Raji (cell line): ENCODE measurements around the gene ERGIC1.

ENCODE experiments used
- POLR2A ChIP-seq: IDR thresholded peaks from 2 replicates; pipeline ENCODE4 v1.6.1; 2011; ENCODE audit warnings: low read depth, low read length, control low read depth; ENCODE audit not compliant: insufficient read depth

Gene ERGIC1

DNA sequence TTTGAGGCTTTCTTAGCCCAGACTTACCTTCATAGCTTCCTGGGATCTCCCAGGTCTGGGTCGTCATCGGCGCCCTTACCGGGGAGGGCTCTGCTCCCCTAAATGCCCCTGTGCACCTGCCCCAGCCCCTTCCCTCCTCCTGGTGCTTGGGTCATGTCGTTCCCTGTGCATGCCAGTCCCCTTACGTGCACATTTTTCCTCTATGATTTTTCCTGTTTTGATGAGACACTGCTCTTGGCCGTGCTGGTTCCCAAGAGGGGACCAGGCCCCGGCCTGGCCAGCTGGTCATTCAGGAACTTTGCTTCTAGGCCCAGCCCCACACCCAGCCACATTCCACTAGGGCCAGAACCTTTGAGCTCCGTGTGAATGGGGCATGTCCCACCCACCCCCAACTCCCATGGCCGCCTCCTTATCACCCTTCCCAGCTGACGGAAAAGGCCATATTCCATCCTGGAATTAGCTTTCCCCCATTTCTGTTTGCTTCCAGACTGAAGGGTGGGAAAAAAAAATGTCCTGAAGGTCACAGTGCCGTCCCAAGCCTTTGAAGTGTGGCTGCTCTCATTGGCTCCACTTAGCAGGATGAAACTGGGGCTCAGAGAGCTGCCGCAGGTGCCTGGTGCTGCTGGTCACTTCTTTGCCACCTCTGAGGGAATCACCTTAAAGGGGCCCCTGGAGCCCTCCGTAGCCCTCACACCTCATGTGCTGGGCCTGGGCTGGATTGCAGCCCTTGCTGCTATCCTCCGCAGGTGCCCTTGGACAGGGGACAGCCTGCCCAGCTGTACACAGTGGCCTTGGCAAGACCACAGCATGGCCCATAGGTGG is 25.1 kb downstream of the ERGIC1 start:
- no peak for TF ChIP-seq POLR2A

DNA sequence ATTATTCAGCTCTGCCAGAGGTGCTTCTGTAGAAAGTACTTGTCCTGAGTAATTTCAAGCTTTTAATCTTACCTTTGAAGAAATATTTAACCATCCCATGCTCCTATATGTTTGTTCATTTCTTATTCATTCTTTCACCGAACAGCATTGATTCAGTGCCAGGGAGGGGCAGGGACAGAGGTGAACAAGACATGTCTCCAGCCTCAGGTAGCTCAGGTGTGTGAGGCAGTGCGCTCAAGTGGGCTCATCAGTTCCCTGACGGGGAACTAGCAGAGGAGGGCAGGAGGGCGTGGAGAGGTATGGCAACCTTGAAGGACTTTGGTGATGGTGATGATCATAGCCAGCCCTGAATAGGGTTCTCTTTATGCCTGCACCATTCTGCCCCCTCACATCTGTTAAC is 25.9 kb downstream of the ERGIC1 start:
- TF ChIP-seq POLR2A: no peak

DNA sequence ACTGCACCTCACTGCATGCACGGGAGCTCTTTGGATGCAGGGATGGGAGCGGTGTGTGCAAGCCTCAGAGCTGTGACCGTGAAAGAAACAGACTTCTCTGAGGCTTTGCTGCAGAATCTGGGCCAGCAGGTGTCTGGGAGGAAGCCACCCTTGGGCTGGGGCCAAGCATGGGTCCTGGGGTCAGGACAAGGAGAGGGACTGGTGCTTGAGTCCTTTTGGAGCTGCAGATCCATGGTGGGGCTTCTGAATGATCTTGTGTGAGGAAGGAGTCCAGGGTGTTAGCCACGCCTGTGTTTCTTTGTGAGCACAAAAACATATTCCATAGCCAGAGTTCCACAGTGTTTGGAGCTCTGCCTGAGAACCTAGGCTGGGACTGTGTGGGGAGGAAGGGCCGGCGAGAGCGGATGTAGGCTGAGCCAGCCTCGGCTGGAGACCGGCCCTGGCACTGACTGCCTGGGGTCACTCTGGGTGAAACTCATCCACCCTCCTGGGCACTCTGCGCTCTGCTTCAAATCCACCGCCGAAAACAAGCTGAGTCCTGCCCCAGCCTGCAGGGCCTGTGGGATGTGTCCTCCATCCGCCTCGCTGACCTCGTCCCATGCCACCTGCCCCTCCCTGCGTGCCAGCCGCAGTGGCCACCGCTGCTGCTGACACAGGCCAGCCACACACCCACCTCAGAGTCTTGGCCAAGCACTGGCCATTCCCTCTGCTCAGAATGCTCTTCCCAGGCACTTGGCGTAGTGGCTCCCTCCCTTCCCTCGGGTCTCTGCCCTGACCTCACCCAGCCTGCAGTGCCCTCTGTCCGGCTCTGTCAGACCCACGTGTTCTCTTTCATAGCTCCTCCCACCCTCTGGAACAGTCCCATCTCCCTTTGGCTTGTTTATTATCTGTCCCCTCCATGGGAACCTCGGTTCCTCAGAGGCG is 26.7 kb downstream of the ERGIC1 start:
- TF ChIP-seq POLR2A: no peak

DNA sequence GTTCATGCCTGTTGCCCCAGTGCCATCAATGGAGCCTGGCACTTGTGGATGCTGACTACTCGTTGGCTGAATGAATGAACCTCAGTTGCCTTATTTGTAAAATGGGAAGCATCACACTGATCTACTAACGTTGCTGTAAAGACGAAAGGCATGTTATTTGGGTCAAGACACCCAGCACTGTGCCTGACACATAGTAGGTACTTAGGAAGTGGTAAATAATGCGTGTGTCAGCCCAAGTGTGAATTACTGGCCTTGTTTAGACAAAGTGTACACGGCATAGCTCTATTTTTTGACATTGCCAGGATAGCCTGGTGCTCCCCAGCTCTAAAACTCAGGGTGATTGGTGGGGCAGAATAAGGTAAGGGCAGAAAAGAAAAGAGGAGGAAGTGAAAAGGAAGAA is 27.4 kb downstream of the ERGIC1 start:
- no peak for TF ChIP-seq POLR2A

DNA sequence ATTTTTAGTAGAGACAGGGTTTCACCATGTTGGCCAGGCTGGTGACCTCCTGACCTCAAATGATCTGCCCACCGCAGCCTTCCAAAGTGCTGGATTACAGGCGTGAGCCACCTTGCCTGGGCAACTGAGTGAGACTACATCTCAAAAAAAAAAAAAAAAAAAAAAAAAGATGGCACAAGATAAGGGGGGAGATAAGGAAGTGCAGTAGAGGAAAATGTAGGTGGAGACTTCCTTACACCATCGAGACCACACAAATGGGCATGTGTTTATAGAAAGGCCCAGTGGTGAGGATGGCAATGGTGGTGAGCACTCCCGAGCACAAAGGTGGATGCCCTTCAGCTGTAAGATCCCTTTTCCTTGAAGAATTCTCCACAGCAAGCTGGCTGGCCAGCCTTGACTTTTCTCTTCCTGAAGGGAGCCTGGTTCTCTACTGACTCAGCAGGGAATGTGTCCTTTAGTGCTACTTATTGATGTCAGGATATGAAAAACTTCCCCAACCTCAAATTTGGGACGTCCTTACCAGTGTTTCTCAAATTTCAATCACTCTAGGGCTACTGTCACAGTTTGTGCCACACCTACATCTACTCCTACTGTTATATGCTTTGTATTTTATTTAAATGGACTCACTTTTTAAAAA is 28.2 kb downstream of the ERGIC1 start:
- no peak for TF ChIP-seq POLR2A

DNA sequence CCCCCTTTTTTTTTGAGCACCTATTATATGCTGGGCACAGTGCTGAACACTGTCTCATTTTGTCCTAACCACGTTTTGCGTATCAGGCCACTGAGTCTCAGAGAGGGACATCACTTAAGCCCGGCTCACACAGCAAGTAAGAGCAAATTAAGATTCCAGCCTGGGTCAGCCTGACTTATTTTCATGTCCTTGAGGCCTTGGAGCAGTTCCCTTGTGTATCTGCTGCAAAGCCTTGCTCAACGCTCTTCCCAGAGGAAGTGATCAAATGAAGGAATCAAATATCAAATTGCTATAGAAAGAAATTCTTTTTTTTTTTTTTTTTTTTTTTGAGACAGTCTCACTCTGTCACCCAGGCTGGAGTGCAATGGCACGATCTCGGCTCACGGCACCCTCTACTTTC is 30.7 kb downstream of the ERGIC1 start:
- no peak for TF ChIP-seq POLR2A

DNA sequence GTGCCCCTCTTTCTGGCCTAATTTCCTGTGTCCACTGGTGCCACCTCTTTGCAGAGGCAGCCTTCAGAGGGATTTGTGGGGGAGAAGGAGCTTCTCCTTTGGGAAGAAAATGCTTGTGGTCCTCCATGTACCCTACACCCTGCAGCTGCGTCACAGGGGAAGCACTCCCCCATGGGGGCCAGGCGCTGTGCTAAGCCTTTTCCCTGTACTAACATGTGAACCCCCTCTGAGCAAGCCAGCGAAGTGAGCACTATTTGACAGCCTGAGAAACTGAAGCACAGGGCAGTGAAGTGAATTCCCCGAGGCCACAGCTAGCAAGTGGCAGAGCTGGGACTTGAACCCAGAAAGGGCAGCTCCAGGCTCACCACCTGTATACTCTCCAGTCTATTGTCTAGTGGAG is 32.3 kb downstream of the ERGIC1 start:
- TF ChIP-seq POLR2A: no peak

DNA sequence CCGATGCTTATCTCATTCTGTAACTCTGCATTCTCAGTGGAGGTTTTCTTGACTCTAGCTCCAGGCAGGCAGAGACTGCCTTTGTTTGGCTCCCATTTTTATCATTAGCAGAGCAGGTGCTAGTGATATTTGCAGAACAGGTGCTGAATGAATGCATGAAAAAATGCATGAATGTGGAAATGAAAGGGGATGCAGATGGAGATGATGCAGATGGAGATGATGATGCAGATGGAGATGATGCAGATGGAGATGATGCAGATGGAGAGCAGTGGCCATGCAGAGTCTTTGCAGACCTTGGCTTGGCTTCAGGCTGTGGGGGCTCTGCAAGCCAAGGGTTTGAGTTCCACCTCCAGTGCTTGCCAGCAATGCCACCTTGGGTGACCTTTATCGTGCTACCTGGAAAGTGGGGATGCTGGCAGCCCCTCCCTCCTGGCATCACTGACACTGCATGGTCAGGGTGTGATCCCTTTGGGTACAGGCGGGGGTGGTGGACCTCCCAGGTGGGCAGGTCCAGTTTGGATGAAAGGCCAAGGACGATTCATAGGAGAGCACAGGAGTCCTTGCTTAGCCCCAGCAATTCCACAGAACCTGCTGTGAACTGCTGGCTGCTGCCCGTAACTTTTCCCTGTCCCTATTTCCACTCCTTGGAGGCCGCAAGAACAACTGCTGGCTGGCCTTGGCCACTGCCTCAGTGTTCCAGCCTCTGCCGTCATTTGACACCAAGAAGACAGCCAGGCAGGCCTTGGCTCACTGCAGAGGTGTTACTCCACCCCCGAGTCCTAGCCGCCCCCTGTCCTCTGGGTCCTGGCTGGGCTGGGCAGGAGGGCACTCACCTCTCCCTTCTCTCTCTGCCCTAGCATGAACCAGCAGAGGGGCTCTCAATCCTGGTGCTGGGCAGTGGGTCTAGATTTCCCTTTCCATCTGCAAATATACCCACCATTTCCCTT is 33.0 kb downstream of the ERGIC1 start:
- no peak for TF ChIP-seq POLR2A

DNA sequence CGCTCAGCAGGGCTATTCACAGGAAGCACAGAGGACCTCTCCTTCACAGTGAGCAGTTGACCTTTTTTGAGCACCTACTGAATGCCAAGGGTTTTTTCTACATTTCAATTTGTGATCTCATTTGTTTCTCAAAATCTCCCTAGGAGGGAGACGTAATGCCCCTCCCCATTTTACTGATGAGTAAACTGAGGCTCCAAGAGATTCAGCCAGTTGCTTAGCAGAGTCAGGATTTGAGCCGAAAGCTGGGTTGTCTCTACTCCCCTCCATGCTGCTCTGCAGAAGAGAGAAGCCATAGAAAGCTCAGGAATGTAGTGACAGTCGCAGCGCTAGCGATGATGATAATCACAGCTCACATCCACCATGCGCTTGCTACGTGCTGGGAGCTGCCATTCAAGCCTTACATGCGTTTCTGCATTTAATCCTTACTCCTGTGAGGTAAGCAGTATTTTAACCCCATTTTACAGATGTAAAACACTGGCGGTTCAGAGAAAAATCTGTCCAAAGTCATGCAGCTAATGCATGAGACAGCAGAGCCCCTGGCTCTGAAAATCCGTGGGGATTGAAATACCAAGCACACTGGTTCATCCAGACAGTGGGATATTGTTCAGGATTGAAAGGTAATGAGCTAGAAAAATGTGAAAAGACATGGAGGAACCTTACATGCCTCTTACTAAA is 33.8 kb downstream of the ERGIC1 start:
- no peak for TF ChIP-seq POLR2A

DNA sequence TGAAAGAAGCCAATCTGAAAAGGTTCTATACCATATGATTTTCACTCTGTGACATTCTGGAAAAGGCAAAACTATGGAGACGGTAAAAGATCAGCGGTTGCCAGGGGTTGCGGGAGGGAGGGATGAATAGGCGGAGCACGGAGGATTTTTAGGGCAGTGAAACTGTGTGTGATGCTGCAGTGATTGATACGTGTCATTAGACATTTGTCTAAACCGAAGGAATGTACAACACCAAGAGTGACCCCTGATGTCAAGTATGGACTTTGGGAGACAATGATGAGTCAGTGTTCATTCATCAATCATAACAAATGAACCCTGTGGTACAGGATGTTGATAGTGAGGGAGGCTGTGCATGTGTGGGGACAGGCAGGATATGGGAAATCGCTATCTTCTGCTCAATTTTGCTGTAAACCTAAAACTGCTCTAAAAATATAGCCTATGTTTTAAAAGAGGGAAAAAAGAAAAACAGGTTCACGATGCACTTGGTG is 34.4 kb downstream of the ERGIC1 start:
- TF ChIP-seq POLR2A: no peak

DNA sequence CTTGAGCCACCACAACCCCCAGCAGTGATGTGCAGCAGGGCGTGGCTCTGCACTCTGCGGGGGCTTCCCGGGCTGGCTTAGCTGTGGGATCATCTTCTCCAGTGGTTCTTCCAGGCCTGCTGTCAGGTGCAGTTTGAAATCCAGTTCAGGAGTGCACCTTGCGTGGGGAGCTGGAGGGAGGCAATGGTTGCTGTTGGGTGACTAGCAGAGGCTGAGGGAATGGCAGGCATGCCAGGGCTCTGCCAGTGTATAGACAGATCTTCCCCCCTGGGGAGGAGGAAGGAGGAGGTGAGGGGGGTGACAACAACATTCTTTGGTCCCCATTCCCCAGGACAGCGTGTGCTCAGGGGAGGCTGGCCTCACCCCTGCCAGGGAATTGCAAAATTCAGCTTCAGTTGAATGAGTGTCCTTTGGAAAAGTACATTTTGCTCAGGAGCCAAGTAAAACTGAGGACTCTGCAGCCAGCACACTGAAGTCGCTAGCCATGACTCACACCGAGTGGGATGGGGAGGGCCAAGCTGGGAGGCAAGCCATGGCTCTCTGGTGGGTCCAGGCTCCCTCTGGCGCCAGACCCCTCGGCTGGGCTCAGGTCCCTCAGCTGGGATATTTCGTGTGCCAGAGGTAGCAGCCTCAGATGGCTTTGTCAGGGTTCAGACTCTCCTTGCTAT is 35.0 kb downstream of the ERGIC1 start:
- TF ChIP-seq POLR2A: no peak

DNA sequence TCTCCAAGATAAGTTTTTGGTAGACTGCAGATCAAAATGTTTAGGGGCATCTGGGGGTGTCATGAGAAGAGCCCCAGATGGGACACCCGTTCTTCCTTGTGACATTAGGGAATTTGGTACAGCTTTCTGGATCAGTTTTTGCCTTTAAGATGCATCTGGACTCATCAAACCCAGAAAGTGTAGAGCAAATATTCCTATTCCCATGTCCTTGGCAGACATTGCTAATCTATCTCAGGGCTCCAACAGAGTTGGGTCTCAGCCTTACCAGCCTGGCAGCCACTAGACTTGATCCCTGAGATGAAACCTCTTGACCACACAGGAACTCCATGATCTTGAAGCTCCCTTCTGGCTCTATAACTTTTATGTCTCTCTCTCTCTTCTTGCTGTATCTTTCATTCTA is 35.6 kb downstream of the ERGIC1 start:
- no peak for TF ChIP-seq POLR2A

DNA sequence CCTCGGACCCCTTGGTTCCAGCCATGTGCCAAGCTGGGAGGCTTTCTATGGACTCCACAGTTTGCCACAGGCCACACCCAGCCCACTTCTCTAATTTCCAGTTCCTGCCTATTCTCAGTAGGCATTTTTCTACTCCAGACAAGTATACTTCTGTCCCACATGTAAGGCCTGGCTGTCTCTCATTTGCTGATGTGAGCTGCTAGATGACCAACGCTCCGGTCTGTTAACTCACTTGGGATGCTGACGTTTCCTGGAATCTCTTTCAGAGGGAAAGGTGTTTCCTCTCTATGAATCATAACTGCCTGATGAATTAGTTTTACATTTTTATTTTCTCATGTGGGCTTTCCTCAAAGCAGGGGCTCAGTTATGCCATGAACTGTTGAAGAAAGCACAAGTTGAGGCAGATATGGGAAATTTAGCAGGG is 36.3 kb downstream of the ERGIC1 start:
- no peak for TF ChIP-seq POLR2A
